GM18909 (cell line): ENCODE data around the gene EFHB.
"Not testable (repeated sequence)": the region's sequence is repeated elsewhere in the genome, so short reads cannot be mapped to it uniquely, and the experiment has no call there.

Experiments
- ATAC-seq: cut with Tn5 transposase; IDR thresholded peaks from one replicate; pipeline ENCODE4 v1.9.1; 2021; ENCODE audit warnings: mild to moderate bottlenecking; ENCODE audit not compliant: unreplicated experiment, poor library complexity

EFHB gene

DNA sequence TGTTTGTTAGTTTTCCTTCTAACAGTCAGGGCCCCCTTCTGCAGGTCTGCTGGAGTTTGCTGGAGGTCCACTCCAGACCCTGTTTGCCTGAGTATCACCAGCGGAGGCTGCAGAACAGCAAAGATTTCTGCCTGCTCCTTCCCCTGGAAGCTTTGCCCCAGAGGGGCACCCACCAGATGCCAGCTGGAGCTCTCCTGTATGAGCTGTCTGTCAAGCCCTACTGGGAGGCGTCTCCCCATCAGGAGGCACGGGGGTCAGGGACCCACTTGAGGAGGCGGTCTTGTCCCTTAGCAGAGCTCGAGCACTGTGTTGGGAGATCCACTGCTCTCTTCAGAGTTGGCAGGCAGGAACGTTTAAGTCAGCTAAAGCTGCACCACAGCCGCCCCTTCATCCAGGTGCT lies 87.4 kb downstream of the EFHB start:
- not testable (repeated sequence) for ATAC-seq
